Fibroblast of mammary gland (primary cell): ENCODE data around the gene SPRED2.
A peak's percentile ranks its signal among the peaks of the same experiment; 100 is the strongest.

Source experiments
- DNase-seq: peaks from one replicate; pipeline ENCODE4 v3.0.0-alpha.2; 2010; ENCODE audit warnings: low read depth
- H3K4me3 ChIP-seq: 2 replicates; pipeline ENCODE4 v1.5.1; 2011; ENCODE audit warnings: low read depth, mild to moderate bottlenecking, low read length, moderate library complexity; ENCODE audit not compliant: control insufficient read depth
- TF ChIP-seq, protein P1 (sequence below): conservative IDR thresholded peaks from 2 replicates; pipeline ENCODE4 v1.5.1; 2011; ENCODE audit warnings: low read depth, low read length, inconsistent platforms; ENCODE audit not compliant: control insufficient read depth, insufficient read depth

SPRED2 gene

DNA sequence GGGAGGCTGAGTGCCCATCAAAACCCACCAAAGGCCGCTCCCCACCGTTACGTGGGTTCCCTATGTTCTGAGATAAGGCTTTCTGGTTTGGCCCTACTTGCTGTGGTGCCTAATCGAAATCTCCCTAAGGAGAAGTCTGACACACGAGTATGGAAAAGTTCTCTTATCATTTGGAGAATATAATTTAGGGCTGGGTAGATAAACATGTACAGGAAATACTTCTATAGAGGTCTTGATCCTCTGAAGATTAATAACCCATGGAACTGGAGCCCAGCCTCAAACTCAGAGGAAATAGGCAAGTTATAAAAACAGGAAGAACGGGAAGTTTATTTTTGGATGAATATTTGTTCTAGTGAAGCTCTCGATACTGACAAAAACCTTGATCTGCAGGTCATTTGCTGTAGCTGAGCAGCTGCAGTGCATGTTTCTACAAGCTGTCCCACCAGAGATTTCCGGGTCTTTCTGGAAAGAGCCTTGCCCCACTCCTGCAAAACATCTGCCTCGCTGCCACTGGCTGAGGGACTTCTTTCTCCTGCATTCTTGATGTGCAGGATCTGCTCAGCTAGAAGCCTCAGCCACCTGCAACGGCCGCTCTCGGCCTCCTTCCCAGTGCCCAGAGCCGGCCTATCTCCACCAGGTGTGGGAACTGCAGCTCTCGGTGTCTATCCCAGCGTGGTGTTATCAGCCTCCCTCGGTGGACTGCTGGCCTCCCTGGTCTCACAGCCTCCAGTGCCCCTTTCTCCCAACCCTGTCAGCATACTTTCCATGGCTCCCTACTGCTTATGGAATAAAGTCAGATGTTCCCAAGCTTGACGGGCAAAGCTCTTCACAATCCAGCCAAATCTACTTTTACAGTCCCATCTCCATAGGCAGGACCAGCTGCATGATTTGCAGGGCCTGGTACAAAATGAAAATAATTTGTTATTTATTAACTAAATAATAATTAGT, 48.6 kb downstream of the SPRED2 start:
- no peak for DNase-seq
- TF ChIP-seq, protein P1, sequence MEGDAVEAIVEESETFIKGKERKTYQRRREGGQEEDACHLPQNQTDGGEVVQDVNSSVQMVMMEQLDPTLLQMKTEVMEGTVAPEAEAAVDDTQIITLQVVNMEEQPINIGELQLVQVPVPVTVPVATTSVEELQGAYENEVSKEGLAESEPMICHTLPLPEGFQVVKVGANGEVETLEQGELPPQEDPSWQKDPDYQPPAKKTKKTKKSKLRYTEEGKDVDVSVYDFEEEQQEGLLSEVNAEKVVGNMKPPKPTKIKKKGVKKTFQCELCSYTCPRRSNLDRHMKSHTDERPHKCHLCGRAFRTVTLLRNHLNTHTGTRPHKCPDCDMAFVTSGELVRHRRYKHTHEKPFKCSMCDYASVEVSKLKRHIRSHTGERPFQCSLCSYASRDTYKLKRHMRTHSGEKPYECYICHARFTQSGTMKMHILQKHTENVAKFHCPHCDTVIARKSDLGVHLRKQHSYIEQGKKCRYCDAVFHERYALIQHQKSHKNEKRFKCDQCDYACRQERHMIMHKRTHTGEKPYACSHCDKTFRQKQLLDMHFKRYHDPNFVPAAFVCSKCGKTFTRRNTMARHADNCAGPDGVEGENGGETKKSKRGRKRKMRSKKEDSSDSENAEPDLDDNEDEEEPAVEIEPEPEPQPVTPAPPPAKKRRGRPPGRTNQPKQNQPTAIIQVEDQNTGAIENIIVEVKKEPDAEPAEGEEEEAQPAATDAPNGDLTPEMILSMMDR, result no peak
- H3K4me3 ChIP-seq, result no peak overlapping the region

DNA sequence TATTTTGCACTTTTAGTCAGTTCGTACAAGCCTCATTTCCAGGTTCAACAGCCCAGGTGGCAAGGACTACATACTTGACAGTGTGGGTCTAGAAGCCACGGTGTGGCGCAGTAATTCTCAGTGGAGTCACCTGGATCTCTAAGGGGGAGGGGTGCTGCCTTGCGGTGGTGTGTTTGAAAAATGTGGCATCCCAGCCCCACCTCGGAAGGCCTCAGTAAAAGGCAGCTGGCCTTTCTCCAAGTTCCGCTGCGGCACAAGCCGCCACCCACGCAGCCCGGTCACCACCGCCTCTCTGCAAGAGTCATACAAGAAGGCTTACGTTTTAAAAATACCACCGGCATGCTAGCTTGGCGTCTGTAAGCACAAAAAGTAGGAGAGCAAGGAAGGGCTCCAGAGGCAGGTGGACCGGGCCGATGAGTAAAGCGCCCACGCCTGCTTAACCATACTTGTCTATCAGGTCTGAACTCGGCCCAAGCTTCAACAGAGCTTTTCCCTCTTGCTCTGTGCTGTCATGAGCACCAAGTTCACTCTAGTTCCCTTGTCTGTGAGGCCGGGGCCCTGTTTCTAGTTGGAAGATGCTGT, 49.5 kb downstream of the SPRED2 start:
- peak; percentile 94 for DNase-seq
- TF ChIP-seq, protein P1, result no peak
- H3K4me3 ChIP-seq, result no peak overlapping the region

DNA sequence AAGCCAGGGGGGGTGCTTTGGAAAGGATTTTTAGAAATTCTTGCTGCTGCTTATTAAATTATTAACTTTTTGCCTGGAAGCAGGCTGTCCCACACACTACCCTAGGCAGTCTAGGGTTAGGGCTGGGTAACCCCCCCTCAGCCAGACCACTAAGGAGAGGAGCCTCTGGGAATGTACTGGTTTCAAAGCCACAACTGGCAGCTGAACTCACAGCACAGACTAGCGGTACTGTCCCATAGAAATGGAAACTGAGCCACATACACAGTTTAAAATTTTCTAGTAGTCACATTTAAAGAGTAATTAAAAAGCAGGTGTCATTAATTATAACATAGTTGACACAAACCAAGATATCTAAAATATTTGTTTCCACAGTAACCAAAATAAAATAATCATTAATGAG, 50.1 kb downstream of the SPRED2 start:
- H3K4me3 ChIP-seq, result no peak overlapping the region
- TF ChIP-seq, protein P1, result no peak
- DNase-seq, result no peak

DNA sequence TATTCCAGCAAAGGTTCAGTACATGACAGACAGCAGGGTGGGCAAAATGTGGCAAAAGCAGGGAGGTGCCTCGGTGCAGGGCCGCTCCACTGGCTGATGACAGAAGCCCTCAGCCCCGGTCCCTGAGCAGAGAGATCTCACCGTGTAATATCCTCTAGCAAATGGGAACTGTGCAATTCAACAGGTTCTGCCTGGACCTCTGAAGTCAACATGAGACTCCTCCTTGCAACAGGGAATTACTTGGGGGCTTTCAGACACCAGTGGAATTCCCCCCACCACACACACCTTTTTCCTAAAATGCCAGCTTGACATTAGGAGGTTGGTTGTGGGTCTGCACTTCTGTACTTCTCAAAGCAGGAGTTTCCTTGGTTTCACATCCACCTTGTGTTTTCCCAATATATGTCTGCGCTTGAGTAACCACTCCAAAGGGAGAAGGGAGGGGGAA, 50.8 kb downstream of the SPRED2 start:
- TF ChIP-seq, protein P1, result no peak
- no peak for DNase-seq
- no peak overlapping the region for H3K4me3 ChIP-seq

DNA sequence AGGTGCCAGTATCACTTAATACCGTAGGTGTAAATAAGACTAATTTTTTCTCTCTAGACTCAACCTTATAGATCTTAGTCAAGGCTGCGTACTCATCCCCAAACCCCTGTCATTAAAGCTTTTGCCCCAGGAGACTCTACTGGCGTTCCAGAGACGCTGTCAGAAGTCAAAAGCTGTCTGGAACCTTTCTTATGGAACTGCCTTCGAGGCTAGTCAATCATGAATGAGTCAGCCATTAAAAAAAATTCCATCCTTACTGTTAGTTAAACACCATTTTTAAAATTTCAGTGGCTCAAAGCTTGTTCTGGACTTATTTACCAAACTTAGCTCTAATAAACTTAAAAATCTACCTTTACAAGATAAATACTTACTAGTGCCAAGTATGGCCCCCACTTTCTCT, 52.1 kb downstream of the SPRED2 start:
- no peak for DNase-seq
- TF ChIP-seq, protein P1, result no peak
- H3K4me3 ChIP-seq, result no peak overlapping the region

DNA sequence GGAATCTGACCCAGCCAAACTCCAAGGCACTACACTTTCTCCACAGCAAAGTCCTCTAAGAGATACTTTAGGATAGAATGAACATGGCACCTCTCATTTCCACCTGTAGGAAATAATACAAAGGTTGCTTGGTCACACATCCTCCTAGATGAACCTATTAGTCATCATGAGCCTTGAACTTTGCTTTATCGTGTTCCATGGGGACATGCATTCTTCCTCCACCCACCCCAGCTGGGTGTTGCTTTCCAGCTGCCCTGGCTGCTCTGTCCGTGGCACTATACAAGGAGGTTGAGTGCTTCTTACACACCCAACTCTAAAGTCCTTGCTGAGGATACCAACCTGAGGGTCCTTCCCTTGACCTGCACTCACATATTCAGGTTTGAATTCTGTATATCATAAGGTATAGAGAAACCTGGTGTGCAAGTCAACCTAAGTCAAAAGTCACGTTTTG, 52.7 kb downstream of the SPRED2 start:
- no peak overlapping the region for H3K4me3 ChIP-seq
- DNase-seq, result no peak
- TF ChIP-seq, protein P1, result no peak
